HEK293T (cell line): ENCODE data around the gene CCDC170.

Experiments used
- BHLHE40 ChIP-seq: fragments of 450-650 bp; IDR thresholded peaks from 2 replicates; pipeline ENCODE4 v1.6.1; 2016; ENCODE audit warnings: mild to moderate bottlenecking, moderate library complexity, borderline replicate concordance
- ELF4 ChIP-seq: fragments of 450-650 bp; IDR thresholded peaks from 2 replicates; pipeline ENCODE4 v1.6.1; 2017; ENCODE audit warnings: antibody characterized with exemption
- FOXM1 ChIP-seq: fragments of 450-650 bp; IDR thresholded peaks from 2 replicates; pipeline ENCODE4 v1.6.1; 2017; ENCODE audit warnings: mild to moderate bottlenecking, borderline replicate concordance
- LEF1 ChIP-seq: fragments of 450-650 bp; IDR thresholded peaks from 2 replicates; pipeline ENCODE4 v1.6.1; 2017; ENCODE audit warnings: mild to moderate bottlenecking, borderline replicate concordance
- PKNOX1 ChIP-seq: fragments of 450-650 bp; IDR thresholded peaks from 2 replicates; pipeline ENCODE4 v1.6.1; 2016
- SUZ12 ChIP-seq: fragments of 450-650 bp; IDR thresholded peaks from 2 replicates; pipeline ENCODE4 v1.6.1; 2016; ENCODE audit warnings: mild to moderate bottlenecking

DNA sequence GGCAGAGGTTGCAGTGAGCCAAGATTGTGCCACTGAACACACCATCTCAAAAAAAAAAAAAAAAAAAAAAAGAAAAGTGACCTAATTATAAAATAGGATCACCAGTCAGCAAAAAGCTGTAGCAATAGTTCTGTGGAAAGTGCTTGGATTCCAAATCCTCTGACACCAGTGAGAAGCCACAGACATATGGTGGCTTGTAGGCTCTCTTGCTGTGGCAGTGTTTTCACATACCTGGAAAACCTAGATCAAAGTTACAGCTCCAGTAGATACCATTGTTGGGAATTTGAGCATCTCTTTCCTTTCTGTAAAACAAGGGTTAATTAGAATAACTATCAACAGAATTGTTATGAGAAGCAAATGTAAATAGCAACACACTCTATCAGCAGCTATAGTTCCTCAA lies 4.1 kb downstream of the CCDC170 start:
- TF ChIP-seq BHLHE40 (no peak), FOXM1 (no peak), LEF1 (no peak), PKNOX1 (no peak), ELF4 (no peak), SUZ12 (no peak)
